ENCODE results near the gene COG8.

The COG8 gene

GRCh38 chr16:69326172-69326873 lies 13.0 kb downstream of the COG8 start:
- Histone ChIP-seq H3K27me3 (ENCODE audit: control insufficient read depth, low read length) (no peaks in the 10 kb centered on the region), H3K79me2 (ENCODE audit: control insufficient read depth, low read length) (peaks cover 98% of the 10 kb centered on the region), H3K4me1 (ENCODE audit: control insufficient read depth, low read length) (peaks cover 56% of the 10 kb centered on the region), H3K27ac (ENCODE audit: low read depth, low read length) (no peak overlapping the region), H4K20me1 (ENCODE audit: control insufficient read depth, insufficient read depth, low read depth, low read length) (peaks cover 36% of the 10 kb centered on the region; the same call in 1 of the 2 replicates), H3K4me2 (ENCODE audit: low read length) (peak overlapping the region; percentile 99), H3K9me2 (replicated peaks; ENCODE audit: control insufficient read depth, low read length) (no peaks in the 10 kb centered on the region), H3K9me3 (ENCODE audit: control insufficient read depth, insufficient read depth, low read length) (no peaks in the 10 kb centered on the region), H3F3A (ENCODE audit: control insufficient read depth, insufficient read depth) (peaks cover 11% of the 10 kb centered on the region), H3K4me3 (ENCODE audit: low read length) (peak overlapping the region; percentile 96), H3K36me3 (ENCODE audit: control insufficient read depth, low read length) (peaks cover 87% of the 10 kb centered on the region)
- TF ChIP-seq CTCF (IDR thresholded peaks at IDR 0.05; ENCODE audit: low read depth, low read length, poor library complexity, severe bottlenecking) (no peak), EZH2phosphoT487 (IDR thresholded peaks at IDR 0.05; ENCODE audit: borderline replicate concordance, low read length) (no peak)

- peaks cover 36% of the 10 kb centered on the region; the same call in 1 of the 2 replicates for H4K20me1 ChIP-seq (ENCODE audit: control insufficient read depth, insufficient read depth, low read depth, low read length)
- peaks cover 91% of the 10 kb centered on the region for H3K36me3 ChIP-seq (ENCODE audit: control insufficient read depth, low read length)
- no peak overlapping the region for H3K27ac ChIP-seq (ENCODE audit: low read depth, low read length)
- no peaks in the 10 kb centered on the region for H3K27me3 ChIP-seq (ENCODE audit: control insufficient read depth, low read length)
- peaks cover 50% of the 10 kb centered on the region for H3K4me1 ChIP-seq (ENCODE audit: control insufficient read depth, low read length)
- peak overlapping the region; percentile 96 for H3K4me3 ChIP-seq (ENCODE audit: low read length)
- peaks cover 99% of the 10 kb centered on the region for H3K79me2 ChIP-seq (ENCODE audit: control insufficient read depth, low read length)
- no peaks in the 10 kb centered on the region for H3K9me3 ChIP-seq (ENCODE audit: control insufficient read depth, insufficient read depth, low read length)
- H3K4me2 ChIP-seq (ENCODE audit: low read length) = peak overlapping the region; percentile 99
- H3F3A ChIP-seq (ENCODE audit: control insufficient read depth, insufficient read depth) = peaks cover 11% of the 10 kb centered on the region
- TF ChIP-seq CTCF (IDR thresholded peaks at IDR 0.05; ENCODE audit: low read depth, low read length, poor library complexity, severe bottlenecking) = no peak
- TF ChIP-seq EZH2phosphoT487 (IDR thresholded peaks at IDR 0.05; ENCODE audit: borderline replicate concordance, low read length) = no peak
- no peaks in the 10 kb centered on the region for H3K9me2 ChIP-seq (replicated peaks; ENCODE audit: control insufficient read depth, low read length)
Measured at GRCh38 chr16:69325784-69326171, 13.6 kb downstream of the COG8 start.

- Histone ChIP-seq H3K27ac (ENCODE audit: low read depth, low read length) (no peak overlapping the region), H3K4me3 (ENCODE audit: low read length) (no peak overlapping the region), H3K27me3 (ENCODE audit: control insufficient read depth, low read length) (no peaks in the 10 kb centered on the region), H4K20me1 (ENCODE audit: control insufficient read depth, insufficient read depth, low read depth, low read length) (peaks cover 36% of the 10 kb centered on the region; the same call in 1 of the 2 replicates), H3K9me2 (replicated peaks; ENCODE audit: control insufficient read depth, low read length) (no peaks in the 10 kb centered on the region), H3K4me2 (ENCODE audit: low read length) (no peak overlapping the region), H3K4me1 (ENCODE audit: control insufficient read depth, low read length) (peaks cover 50% of the 10 kb centered on the region), H3K36me3 (ENCODE audit: control insufficient read depth, low read length) (peaks cover 98% of the 10 kb centered on the region), H3F3A (ENCODE audit: control insufficient read depth, insufficient read depth) (peaks cover 11% of the 10 kb centered on the region), H3K9me3 (ENCODE audit: control insufficient read depth, insufficient read depth, low read length) (no peaks in the 10 kb centered on the region), H3K79me2 (ENCODE audit: control insufficient read depth, low read length) (peaks cover 96% of the 10 kb centered on the region)
- no peak for TF ChIP-seq CTCF (IDR thresholded peaks at IDR 0.05; ENCODE audit: low read depth, low read length, poor library complexity, severe bottlenecking)
- no peak for TF ChIP-seq EZH2phosphoT487 (IDR thresholded peaks at IDR 0.05; ENCODE audit: borderline replicate concordance, low read length)
Measured at GRCh38 chr16:69324585-69325253, 14.6 kb downstream of the COG8 start.

All from DOHH2 (cell line).